Heart left ventricle (tissue), 16 donors: ENCODE data around the gene UCHL1. TPM values are rescaled to one million over a fixed set of nuclear protein-coding genes. Genes with fewer than 3 reads are reported as not detected.

Experiments
- ATAC-seq, 4 donors: fragments of 200-7000 bp; cut with Tn5 transposase; one replicate each; pipeline ENCODE4 v1.9.1; 2020 to 2022; ENCODE audit warnings: moderate library complexity in 4 of 4, mild to moderate bottlenecking in 3 of 4, moderate number of reproducible peaks in 1 of 4
- DNase-seq, 5 donors: peaks; one replicate each; pipeline ENCODE4 v3.0.0-alpha.2; 2020
- H3K27ac ChIP-seq, 12 donors: fragments of 200-600 bp; sonication (generic) in 4 of 12; one replicate each; pipeline versions ENCODE4 v1.5.0 to v1.8.0; 2016 to 2022; ENCODE audit warnings: mild to moderate bottlenecking in 2 of 12
- H3K27me3 ChIP-seq, 9 donors: fragments of 200-600 bp; sonication (generic) in 2 of 9; one replicate each; pipeline versions ENCODE4 v1.5.1 to v1.8.0; 2016 to 2022; ENCODE audit warnings: mild to moderate bottlenecking in 3 of 9
- H3K36me3 ChIP-seq, 9 donors: fragments of 200-600 bp; sonication (generic) in 2 of 9; one replicate each; pipeline versions ENCODE4 v1.5.0 to v1.8.0; 2018 to 2022; ENCODE audit warnings: mild to moderate bottlenecking in 2 of 9
- H3K4me1 ChIP-seq, 12 donors: fragments of 200-600 bp; sonication (generic) in 4 of 12; one replicate each; pipeline versions ENCODE4 v1.5.0 to v1.8.0; 2016 to 2022; ENCODE audit warnings: mild to moderate bottlenecking in 3 of 12
- H3K4me3 ChIP-seq, 12 donors: fragments of 200-600 bp; sonication (generic) in 4 of 12; one replicate each; pipeline versions ENCODE4 v1.5.0 to v1.8.0; 2017 to 2022; ENCODE audit warnings: mild to moderate bottlenecking in 9 of 12, moderate library complexity in 4 of 12
- H3K9me3 ChIP-seq, 12 donors: fragments of 200-600 bp; sonication (generic) in 4 of 12; one replicate each; pipeline versions ENCODE4 v1.5.0 to v1.8.0; 2016 to 2022; ENCODE audit warnings: mild to moderate bottlenecking in 1 of 12
- CTCF ChIP-seq, 12 donors: fragments of 200-600 bp; sonication (generic) in 4 of 12; IDR thresholded peaks; one replicate each; pipeline versions ENCODE4 v1.5.0 to v1.8.0; 2018 to 2022; ENCODE audit warnings: antibody characterized with exemption in 12 of 12, mild to moderate bottlenecking in 5 of 12
- POLR2A ChIP-seq, 2 donors: fragments of 450-650 bp; IDR thresholded peaks; one replicate each; pipeline ENCODE4 v1.6.1; 2017; ENCODE audit warnings: antibody characterized with exemption in 2 of 2, mild to moderate bottlenecking in 2 of 2, moderate library complexity in 2 of 2
- WGBS, 4 donors: extraction: QIAGEN DNeasy Blood & Tissue Kit in 2 of 4; methylation state at CpG; one replicate each; pipeline versions ENCODE4 v1.1.5 to v1.1.7; 2013 to 2018; 5-methylcytosine and 5-hydroxymethylcytosine counted together
- intact Hi-C, 10 donors: fragments of 100-400 bp; cut with DNase I; formaldehyde crosslinking; loops; one replicate each; pipeline versions ENCODE4 v1.11.1 to v1.14.2; 2022
- polyA plus RNA-seq, 2 donors: library from polyadenylated mRNA; stranded (reverse); fragments of 200-250 nt; gene quantifications; one replicate each; pipeline ENCODE4 v1.2.3, GENCODE V29; 2013
- total RNA-seq, 9 donors: library from RNA; depleted of rRNA in 2 of 9; stranded (reverse); fragments of >200 nt in 2 of 9; fragmentation: NEBNext Ultra II Directional in 3 of 9; extraction: Animal tissue kit (Norgen Biotek cat#: 25700) in 3 of 9; gene quantifications; one replicate each; pipeline versions ENCODE4 v1.1.0 to v1.2.4, GENCODE V29; 2016 to 2023
- donor health status: ischemic (EF 13 %, LVEDD 7.1; RV severe dilation, severe dysfunction).
- donor health status: healthy with polysubstance abuse.
- donor health status: DM: no; HTN: yes; CAD: no.
- donor health status: DM: no; HTN: no; CAD: no.
- donor health status: ischemic (EF 25% LVEDD 6.9; RV normal size, moderate dysfunction).
- donor health status: ischemic (EF 25% LVEDD 5.7; RV mildly dilated, moderate dysfunction).
- donor health status: healthy.
- donor health status: DM: yes; HTN: yes; CAD: no.
- donor health status: ischemic (EF 35%, LVEDD 5.7; RV mildly dilated, moderate dysfunction).
- donor health status: nonischemic (EF 11% LVEDD 7.7; RV severe dilation, severe dysfunction).
- donor health status: DM: yes; HTN: yes; CAD: no.
- donor health status: PGD.
- donor health status: ischemic (EF 29% LVEDD 5.4; RV normal size, mild dysfunction).
- donor health status: nonischemic (EF 23%, LVEDD 6.1; RV moderate dilation, normal function).

The UCHL1 gene
- total and polyA plus RNA-seq, 11 donors: 2.8 to 81.8 (median 17.7) TPM

DNA sequence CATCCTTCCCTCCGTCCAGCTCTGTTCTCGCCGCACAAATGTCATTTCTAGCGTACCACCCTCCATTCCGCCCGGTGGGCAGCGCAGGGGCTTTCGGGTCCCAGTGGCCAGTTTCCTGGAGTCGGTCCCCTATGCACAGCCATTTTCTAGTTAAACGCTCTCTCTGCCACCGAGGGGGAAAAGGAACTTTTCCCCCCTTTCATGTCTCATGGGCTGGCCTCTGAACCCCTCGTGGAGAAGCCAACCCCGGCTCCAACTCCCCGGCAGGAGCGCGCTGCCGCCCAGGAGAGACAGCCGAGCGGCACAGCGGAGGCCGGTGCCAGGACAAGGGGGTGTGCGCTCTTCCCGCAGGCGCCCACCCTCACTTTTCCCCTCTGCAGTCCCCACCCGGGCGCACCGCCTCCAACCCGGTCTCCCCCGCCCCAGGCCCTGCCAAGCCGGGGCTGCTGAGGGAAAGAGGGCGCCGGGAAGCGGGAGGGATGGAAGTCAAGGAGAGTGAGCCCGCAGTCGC, 43.0 kb upstream of the UCHL1 start:
- Histone ChIP-seq H3K27ac (peak overlapping the region; percentile 30 to 94 (median 87)), H3K9me3 (peaks cover 0 to 7% (median 0%) of the 10 kb centered on the region in 12 donors), H3K27me3 (peaks cover 0 to 8% (median 0%) of the 10 kb centered on the region in 9 donors), H3K4me1 (peaks cover 0 to 61% (median 28%) of the 10 kb centered on the region in 12 donors), H3K4me3 (peak overlapping the region; percentile 70 to 93 (median 86)), H3K36me3 (no peaks in the 10 kb centered on the region)
- 0 to 1% (median 1%) methylated on average over 24 to 35 of the region's 35 CpGs for whole genome bisulfite sequencing, 4 donors
- DNase-seq: peak in 4 of 5 donors; percentile 32 to 73 (median 36)
- ATAC-seq: peak in 2 of 4 donors; percentile 27 to 29
- TF ChIP-seq CTCF (IDR thresholded peaks at IDR 0.05): no peak
- no peak for TF ChIP-seq POLR2A (IDR thresholded peaks at IDR 0.05)
- intact Hi-C loops: loop anchor here (1.0 to 10.0 kb wide), 18 partner anchors 56 to 479 kb away; no protein-coding TSS in a partner anchor

GRCh38 chr4:41214136-41214824, 42.4 kb upstream of the UCHL1 start, which contains the start of gene APBB2:
Gene APBB2 (minus strand): TSS chr4:41214542. CDS start chr4:41033254, 181,288 bp downstream.
- Histone ChIP-seq H3K4me1 (peaks cover 0 to 57% (median 27%) of the 10 kb centered on the region in 12 donors), H3K27me3 (peaks cover 0 to 8% (median 0%) of the 10 kb centered on the region in 9 donors), H3K9me3 (peaks cover 0 to 1% (median 0%) of the 10 kb centered on the region in 12 donors), H3K27ac (peak within 1 kb of the TSS; percentile 30 to 94 (median 88)), H3K4me3 (peak within 1 kb of the TSS; percentile 70 to 93 (median 86)), H3K36me3 (no peaks in the 10 kb centered on the region)
- WGBS, 4 donors: 0 to 1% (median 0%) methylated on average over 5 to 71 of the region's 71 CpGs
- peak in 1 of 2 donors; percentile 94 for TF ChIP-seq POLR2A (IDR thresholded peaks at IDR 0.05)
- peak; percentile 80 to 97 (median 92) for TF ChIP-seq CTCF (IDR thresholded peaks at IDR 0.05)
- intact Hi-C loops: loop anchor here (1.0 to 10.0 kb wide), 15 partner anchors 57 to 479 kb away; no protein-coding TSS in a partner anchor
- ATAC-seq (peak; percentile 92 to 95 (median 94)), DNase-seq (peak; percentile 95 to 98 (median 96))

DNA sequence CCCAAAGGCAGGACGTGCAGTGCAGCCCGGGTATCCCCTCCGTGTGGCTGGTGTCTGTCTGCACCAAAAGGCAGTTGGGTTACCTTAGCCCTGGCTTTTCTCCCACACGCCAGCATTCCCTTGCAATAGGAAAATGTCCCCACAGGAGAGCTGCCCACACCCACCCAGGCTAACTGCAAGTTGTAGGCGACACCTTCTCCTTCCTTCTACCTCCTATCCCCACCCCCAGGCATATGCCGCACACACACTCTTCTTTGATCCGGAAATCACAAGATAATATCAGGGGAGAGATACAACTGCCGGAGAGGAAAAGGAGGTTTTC, 41.9 kb upstream of the UCHL1 start:
- peak overlapping the region in 10 of 12 donors; percentile 70 to 93 (median 88) for H3K4me3 ChIP-seq
- WGBS, 4 donors: 20 to 24% (median 22%) methylated on average over 5 to 8 of the region's 8 CpGs
- DNase-seq (no peak), ATAC-seq (no peak)
- H3K27ac ChIP-seq: peak overlapping the region in 11 of 12 donors; percentile 82 to 94 (median 87)
- intact Hi-C loops: loop anchor here (1.0 to 10.0 kb wide), 15 partner anchors 57 to 480 kb away; no protein-coding TSS in a partner anchor
- peaks cover 0 to 8% (median 0%) of the 10 kb centered on the region in 9 donors for H3K27me3 ChIP-seq
- peaks cover 0 to 53% (median 27%) of the 10 kb centered on the region in 12 donors for H3K4me1 ChIP-seq
- no peaks in the 10 kb centered on the region for H3K9me3 ChIP-seq
- TF ChIP-seq CTCF (IDR thresholded peaks at IDR 0.05): peak in 3 of 12 donors; percentile 10 to 28 (median 19)
- TF ChIP-seq POLR2A (IDR thresholded peaks at IDR 0.05): no peak
- no peaks in the 10 kb centered on the region for H3K36me3 ChIP-seq

DNA sequence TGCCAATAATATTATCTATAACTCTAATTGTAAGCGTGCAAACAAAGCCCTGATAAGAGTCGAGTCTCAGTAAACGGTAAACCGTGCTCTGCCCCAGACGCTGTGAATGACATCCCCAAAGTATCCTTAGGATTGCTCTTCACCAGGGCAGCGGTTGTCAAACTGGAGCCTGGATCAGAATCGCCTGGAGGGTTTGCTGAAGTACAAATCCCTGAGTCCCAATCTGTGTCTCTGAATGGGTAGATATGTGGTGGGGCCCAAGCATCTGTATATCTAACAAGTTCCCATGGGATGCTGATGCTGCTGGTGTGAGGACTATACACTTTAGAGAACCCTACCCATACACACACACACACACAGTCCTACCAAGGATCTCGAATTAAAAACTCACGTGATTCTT, 41.6 kb upstream of the UCHL1 start:
- no peaks in the 10 kb centered on the region for H3K9me3 ChIP-seq
- ATAC-seq (no peak), DNase-seq (no peak)
- H3K4me1 ChIP-seq: peaks cover 0 to 50% (median 27%) of the 10 kb centered on the region in 12 donors
- WGBS, 4 donors: 34 to 51% (median 44%) methylated on average over 9 of the region's 9 CpGs
- peak overlapping the region in 7 of 12 donors; percentile 70 to 93 (median 90) for H3K4me3 ChIP-seq
- intact Hi-C loops: loop anchor here in 8 of 10 donors (2.0 to 10.0 kb wide), 6 partner anchors 238 to 480 kb away; no protein-coding TSS in a partner anchor
- H3K36me3 ChIP-seq: no peaks in the 10 kb centered on the region
- H3K27ac ChIP-seq: peak overlapping the region in 11 of 12 donors; percentile 82 to 94 (median 88)
- no peak for TF ChIP-seq POLR2A (IDR thresholded peaks at IDR 0.05)
- TF ChIP-seq CTCF (IDR thresholded peaks at IDR 0.05): no peak
- H3K27me3 ChIP-seq: peaks cover 0 to 8% (median 0%) of the 10 kb centered on the region in 9 donors
